OCI-LY1 (cell line): ENCODE measurements around the gene GFPT1.

ENCODE experiments used
- CTCF ChIP-seq: fragments of 200-600 bp; sonication (generic), shearing (Covaris generic); IDR thresholded peaks from 2 replicates; pipeline ENCODE4 v1.5.1; 2017; ENCODE audit warnings: mild to moderate bottlenecking, antibody characterized with exemption, low read length, moderate library complexity, mixed read lengths
- EZH2 ChIP-seq: fragments of 200-600 bp; sonication (generic), shearing (Covaris generic); IDR thresholded peaks from 2 replicates; pipeline ENCODE4 v1.8.0; 2017; ENCODE audit warnings: borderline replicate concordance, mixed run types, mild to moderate bottlenecking, antibody characterized with exemption, low read length, moderate library complexity, mixed read lengths

- TF ChIP-seq CTCF = no peak
- TF ChIP-seq EZH2 = no peak
Measured at GRCh38 chr2:69330781-69331180, 56.2 kb downstream of the GFPT1 start.
